Regular cardiac myocyte (primary cell): Measurements from ENCODE around the gene CDHR1. TPM values are rescaled to one million over a fixed set of nuclear protein-coding genes. Genes with fewer than 3 reads are reported as not detected.

Experiments
- total RNA-seq: library from RNA; depleted of rRNA; stranded (reverse); fragments of >200 nt; gene quantifications from 2 replicates; pipeline ENCODE4 v1.2.3, GENCODE V29; 2014

Gene CDHR1
- 0.19 and 0.56 TPM in 2 replicates for total RNA-seq

DNA sequence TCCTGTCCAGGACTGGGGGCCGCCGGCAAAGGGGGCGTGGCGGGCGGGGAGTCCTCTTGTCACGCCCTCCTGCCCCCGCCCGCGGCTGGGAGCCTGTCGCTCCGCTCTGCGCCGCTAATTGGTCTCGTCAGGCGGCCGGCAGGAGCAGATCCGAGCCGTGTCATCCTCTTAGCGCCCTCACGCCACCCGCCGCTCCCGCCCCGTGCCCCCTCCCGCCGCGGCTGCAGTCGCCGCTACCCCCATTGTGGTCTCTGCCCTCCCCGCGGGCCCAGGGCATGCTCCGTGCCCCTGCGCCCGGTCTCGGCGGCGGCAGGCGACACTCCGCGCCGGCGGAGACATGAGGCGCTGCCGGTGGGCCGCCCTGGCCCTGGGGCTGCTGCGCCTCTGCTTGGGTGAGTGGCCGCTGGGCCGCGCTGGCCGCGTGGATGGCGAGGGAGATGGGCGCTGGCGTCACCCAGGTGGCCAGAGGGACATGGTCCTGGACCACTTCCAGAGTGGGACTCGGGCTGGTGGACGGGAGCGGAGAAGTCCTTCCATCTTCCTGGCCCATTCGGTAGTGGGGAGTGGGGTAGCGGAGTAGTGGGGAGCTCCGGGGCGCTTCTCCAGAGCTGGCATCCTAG, at the start of gene CDHR1:
CDHR1 (plus strand) TSS at position 114 of the 620 bp plus-strand sequence; CDS start at position 338, 224 bp downstream.

DNA sequence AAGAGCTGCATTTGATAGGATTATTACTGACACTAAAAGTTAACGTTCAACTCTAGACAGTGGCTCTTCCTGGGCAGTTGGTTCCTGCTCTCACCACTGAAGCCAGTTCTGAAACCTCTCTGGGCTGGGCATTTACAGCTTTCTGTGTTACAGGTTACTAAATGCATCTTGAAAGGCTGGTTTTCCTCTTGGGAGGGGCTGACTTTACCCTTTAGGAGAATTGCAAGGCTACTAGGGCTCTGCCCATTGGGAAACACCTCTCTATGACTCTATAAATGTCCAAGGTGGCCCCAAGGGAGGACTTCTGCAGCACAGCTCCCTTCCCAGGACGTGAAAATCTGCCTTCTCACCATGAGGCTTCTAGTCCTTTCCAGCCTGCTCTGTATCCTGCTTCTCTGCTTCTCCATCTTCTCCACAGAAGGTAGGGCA, 20.8 kb upstream of the CDHR1 start, which contains the start of gene GPR15LG:
GPR15LG (plus strand) TSS at position 301 of the 429 bp plus-strand sequence; CDS start at position 352, 51 bp downstream.

DNA sequence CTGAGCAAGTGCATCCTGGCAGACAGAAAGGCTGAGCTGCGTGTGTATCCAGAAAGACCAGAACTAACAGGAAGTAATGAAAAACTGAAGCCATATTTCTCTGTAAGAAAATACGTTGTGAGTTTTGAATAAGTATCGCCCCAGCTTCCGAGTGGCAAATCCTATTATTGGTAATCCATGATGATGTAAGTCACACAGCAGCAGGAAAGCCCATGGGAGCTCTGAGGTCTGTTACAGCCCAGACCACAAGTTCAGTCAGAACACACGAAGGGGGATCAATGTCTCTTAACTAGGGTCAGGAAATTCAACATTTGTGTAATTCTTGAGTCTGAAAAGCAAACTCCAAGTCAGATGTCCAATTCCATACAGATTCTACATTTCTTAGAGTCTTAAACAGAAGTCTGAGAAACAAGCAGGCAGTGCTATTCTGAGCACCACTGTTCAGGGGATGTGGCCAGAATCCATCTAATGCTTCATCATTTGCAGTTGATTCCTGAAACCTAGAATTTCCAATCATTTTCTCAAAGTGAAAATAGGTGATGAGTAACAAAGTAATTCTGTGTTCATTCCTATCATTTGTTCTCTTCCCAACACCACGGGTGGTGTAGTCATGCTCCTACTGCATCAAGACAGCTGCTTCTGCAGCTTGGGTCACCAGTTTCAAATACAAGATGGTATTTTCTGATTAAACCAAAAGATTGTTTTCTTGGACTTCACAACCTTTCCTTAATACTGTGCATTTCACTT, 31.3 kb downstream of the CDHR1 start, which contains the start of gene LRIT2:
LRIT2 (minus strand) TSS at position 118 of the 747 bp plus-strand sequence; CDS start at position 94, 24 bp downstream.

DNA sequence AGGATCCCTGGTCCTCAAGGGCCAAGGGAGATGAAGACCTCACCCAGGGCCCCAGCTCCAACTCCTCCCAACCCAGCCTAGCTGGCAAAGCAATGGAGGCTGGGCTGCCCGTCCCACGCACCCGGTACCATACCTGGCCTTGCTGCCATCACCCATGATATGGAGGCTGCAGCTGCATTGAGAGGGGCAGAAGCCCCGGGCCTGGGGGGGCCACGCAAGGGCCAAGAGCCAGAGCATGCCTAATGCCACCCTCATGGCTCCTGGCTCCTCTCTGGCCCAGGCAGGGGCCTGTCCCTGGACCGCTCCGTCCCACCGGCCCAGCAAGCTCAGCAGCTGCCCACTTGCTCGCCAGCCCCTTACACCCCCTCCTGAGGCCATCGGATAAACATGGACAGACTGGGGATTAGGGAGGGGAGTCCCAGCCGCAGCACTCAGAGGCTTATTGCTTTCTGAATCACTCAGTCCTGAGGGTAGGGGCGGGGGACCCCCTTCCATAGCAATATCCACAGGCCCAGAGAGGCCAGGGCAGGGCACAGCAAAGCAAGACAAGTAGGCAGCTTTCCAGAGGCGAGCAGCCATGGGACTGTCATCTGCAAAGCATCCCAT, 47.0 kb downstream of the CDHR1 start, which contains the start of gene LRIT1:
LRIT1 (minus strand) TSS at position 362 of the 606 bp plus-strand sequence; CDS start at position 255, 107 bp downstream.

DNA sequence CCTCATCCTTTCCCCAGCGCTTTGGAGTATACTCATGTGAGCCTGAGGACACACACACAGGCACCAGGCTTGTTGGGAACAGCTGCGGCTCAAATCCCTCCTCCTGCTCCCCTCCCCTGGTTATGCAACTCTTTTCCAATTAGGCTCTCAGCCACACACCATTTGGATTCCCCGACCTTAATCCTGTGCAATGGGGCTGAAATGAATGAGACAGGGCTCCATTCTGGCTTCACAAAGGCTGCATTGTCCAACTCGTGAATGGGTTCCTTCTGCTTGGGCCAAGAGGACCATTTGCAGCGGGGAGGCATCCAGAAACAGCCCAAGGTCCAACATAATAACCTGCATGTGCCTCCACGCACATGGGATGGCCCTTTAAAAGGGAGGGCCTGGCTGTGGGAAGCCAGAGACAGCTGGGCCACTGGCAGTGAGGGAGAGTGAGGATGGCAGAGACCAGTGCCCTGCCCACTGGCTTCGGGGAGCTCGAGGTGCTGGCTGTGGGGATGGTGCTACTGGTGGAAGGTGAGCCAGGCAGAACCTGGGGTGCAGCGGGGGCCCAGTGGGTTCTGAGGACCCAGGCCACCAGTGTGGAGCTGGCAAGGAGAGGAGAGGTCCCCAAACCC, 50.4 kb downstream of the CDHR1 start, which contains the start of gene RGR:
RGR (plus strand) TSS at position 403 of the 620 bp plus-strand sequence; CDS start at position 441, 38 bp downstream.

Other genes starting within 250 kb of the CDHR1 start
- gene GHITM, start 55.0 kb upstream of the CDHR1 start, total RNA-seq, result 191 and 207 TPM in 2 replicates
- gene GPR15LG, start 20.7 kb upstream of the CDHR1 start, total RNA-seq, result not detected in 2 replicates
- not detected in 2 replicates for gene LRIT2, start 31.0 kb downstream of the CDHR1 start, total RNA-seq
- gene LRIT1, start 47.0 kb downstream of the CDHR1 start, total RNA-seq, result not detected in 2 replicates
- gene RGR, start 50.5 kb downstream of the CDHR1 start, total RNA-seq, result not detected in 2 replicates
- gene CCSER2, start 134.1 kb downstream of the CDHR1 start, total RNA-seq, result 15.1 and 28.8 TPM in 2 replicates